Muscle of arm (tissue), 12 donors: ENCODE data around the gene LY6G6C. TPM values are rescaled to one million over a fixed set of nuclear protein-coding genes. Genes with fewer than 3 reads are reported as not detected.

Experiments
- DNase-seq: peaks from one replicate; pipeline ENCODE4 v3.0.0-alpha.2; 2013
- polyA plus RNA-seq, 12 donors: library from polyadenylated mRNA; unstranded; fragments of 120-200 nt; gene quantifications; one replicate each; pipeline ENCODE4 v1.2.1, GENCODE V29; 2013; ENCODE audit not compliant: insufficient read length in 12 of 12

The LY6G6C gene
- polyA plus RNA-seq, 12 donors, result 0.28 to 6.6 (median 0.63) TPM; not detected in 5

- DNase-seq, result no peak
Observed at GRCh38 chr6:31683591-31683990, 38.0 kb downstream of the LY6G6C start.

DNA sequence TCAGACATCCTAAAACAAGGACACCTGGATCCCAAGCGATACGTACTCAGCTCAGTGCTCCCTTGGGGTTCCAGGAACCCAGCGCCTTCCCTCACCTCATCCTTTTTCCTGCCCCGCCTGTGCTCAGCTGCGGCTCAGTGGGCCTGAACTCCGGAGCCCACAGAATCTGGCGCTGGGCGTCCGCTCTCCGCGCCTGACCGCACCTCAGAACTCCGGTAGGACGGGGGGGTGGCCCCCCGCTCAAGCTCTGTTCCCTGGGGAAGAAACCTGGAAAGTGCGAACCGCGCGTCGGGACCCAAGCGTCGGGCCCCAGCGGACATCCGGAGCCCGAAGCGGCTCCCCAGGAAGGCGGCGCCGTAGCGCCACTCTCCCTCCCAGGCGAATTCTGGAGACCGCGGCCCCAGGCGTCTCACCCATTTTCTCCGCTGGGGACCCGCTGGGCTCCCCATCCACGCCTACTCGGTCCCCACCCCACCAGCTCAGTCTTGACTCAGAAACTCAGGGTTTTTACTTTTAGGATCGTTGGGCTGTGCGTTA is 40.3 kb downstream of the LY6G6C start:
- no peak for DNase-seq

DNA sequence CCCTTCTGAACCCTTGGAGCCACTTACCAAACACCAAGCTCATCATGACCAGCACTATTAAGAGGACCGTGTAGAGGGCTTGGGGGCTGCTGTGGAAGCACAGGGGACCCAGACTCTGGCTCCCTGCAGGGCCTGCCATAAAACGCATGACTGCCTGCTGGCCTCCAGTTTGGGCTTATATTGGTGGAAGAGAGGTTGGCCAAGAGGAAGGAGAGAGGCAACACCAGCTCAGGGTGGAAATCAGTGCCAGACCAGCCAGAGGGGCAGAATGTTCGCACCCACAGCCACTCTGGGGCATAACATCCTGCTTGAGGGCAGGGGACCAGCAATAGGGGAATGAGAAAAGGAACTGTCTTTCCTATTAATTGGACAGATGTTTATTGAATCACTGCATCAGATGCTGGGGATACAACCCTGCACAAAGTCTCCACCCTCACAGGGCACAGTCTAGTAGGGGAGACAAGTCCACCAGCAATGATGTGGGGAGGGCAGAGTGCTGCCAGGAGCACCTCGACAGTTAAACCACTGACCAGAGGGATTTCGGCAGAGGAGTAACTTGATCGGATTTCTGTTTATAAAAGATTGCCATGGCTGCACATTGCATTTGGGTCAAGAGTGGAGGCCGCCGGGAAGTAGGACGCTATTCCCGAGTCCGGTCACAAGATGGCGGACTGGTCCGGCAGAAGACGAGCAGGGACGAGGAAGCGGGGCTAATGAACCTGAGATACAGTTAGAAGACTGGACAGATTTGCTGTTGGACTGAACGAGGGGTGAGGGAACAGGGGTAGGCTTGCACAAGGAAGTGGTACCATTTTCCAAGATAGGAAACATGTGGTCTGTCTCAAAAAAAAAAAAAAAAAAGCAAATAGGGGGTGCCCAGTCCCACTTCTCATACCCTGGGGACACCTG is 41.1 kb downstream of the LY6G6C start, which contains the start of gene LY6G5C:
Gene LY6G5C, minus strand, starts transcription at position 842 of the 909 bp plus-strand sequence. Its CDS starts 694 bp downstream, at position 148.
- DNase-seq, result peak; percentile 91

GRCh38 chr6:31677955-31678354 is 43.6 kb downstream of the LY6G6C start:
- no peak for DNase-seq

DNA sequence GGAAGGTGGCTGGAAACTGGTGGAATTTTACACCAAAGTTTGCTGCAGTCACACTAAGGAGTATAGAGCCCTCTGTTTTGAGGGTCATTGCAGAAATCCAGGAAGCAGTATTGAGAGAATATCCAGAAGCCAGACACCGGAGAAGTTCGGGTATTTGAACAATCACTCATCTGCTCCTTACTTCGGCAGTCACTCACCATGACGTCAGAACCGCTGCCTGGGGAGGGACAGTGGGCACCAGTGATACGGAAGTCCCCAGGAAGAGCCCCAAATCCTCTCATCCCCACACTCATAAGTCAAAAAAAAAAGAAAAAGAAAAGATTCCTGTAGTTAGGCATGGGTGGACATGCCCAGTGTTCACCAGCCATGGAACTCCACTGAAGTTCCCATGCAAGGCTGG is 44.6 kb downstream of the LY6G6C start:
- no peak for DNase-seq

DNA sequence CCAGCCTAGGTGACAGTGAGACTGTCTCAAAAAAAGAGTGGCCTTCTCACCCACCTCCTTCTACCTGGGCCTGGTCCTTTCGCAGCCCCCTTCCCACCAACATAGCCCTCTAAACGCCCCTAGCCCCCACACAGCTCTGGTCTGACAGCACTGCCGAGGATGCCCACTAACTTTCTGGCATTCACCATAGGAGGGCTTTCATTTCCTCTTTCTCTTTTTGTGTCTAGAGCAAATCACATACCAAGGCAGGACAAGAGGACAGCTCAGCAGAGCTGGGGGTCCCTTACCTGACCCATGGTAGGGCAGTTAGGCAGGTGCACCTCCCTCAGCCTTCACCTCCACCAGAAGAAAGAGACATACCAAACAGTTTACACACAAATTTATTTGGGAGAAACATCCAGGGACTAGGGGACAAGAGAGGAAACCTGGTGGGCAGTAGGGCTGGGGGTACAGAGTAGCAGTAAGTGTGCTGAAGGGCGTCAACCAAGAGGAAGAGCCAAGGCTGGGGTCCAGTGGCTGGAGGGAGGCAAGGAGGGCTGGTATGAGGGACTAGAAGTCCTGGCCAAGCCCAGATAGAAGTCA is 45.1 kb downstream of the LY6G6C start:
- DNase-seq, result no peak

- no peak for DNase-seq
Observed at GRCh38 chr6:31669676-31670075, 51.9 kb downstream of the LY6G6C start, which contains the start of gene LY6G5B. TSS of gene LY6G5B (plus strand) at chr6:31669976. CDS start at chr6:31670951, 975 bp downstream.

Other genes starting within 250 kb of the LY6G6C start
- gene MICB, start 223.6 kb downstream of the LY6G6C start, polyA plus RNA-seq, result 1 to 10 TPM in 2 of 12 donors, under 1 TPM in 8, not detected in 2; 0.37 to 1.9 (median 0.78) TPM
- gene MCCD1, start 192.8 kb downstream of the LY6G6C start, polyA plus RNA-seq, result not detected
- gene DDX39B, start 179.7 kb downstream of the LY6G6C start, polyA plus RNA-seq, result 100 to 1,000 TPM in 11 of 12 donors, not detected in 1; 312 to 457 (median 352) TPM
- 1 to 10 TPM in 10 of 12 donors, not detected in 2; 3.3 to 6.6 (median 4.1) TPM for gene ATP6V1G2, start 175.1 kb downstream of the LY6G6C start, polyA plus RNA-seq
- gene NFKBIL1, start 174.1 kb downstream of the LY6G6C start, polyA plus RNA-seq, result 10 to 100 TPM in 11 of 12 donors, not detected in 1; 11.4 to 23.7 (median 14.1) TPM
- 1 to 10 TPM in 1 of 12 donors, under 1 TPM in 5, not detected in 6; 0.13 to 2.6 (median 0.33) TPM for gene LTA, start 149.5 kb downstream of the LY6G6C start, polyA plus RNA-seq
- 1 to 10 TPM in 1 of 12 donors, under 1 TPM in 8, not detected in 3; 0.11 to 1.5 (median 0.33) TPM for gene TNF, start 146.2 kb downstream of the LY6G6C start, polyA plus RNA-seq
- 10 to 100 TPM in 1 of 12 donors, 1 to 10 TPM in 7, under 1 TPM in 2, not detected in 2; 0.57 to 23.4 (median 1.3) TPM for gene LTB, start 139.3 kb downstream of the LY6G6C start, polyA plus RNA-seq
- gene LST1, start 135.5 kb downstream of the LY6G6C start, polyA plus RNA-seq, result 10 to 100 TPM in 2 of 12 donors, 1 to 10 TPM in 8, not detected in 2; 3.9 to 24.6 (median 5.9) TPM
- gene NCR3, start 128.7 kb downstream of the LY6G6C start, polyA plus RNA-seq, result under 1 TPM in 6 of 12 donors, not detected in 6; 0.22 to 0.63 (median 0.25) TPM
- 10 to 100 TPM in 11 of 12 donors, not detected in 1; 12.8 to 39.9 (median 18.8) TPM for gene AIF1, start 106.5 kb downstream of the LY6G6C start, polyA plus RNA-seq
- gene PRRC2A, start 101.0 kb downstream of the LY6G6C start, polyA plus RNA-seq, result 100 to 1,000 TPM; 104 to 352 (median 123) TPM
- 100 to 1,000 TPM in 11 of 12 donors, not detected in 1; 153 to 248 (median 195) TPM for gene BAG6, start 69.1 kb downstream of the LY6G6C start, polyA plus RNA-seq
- 1 to 10 TPM in 10 of 12 donors, not detected in 2; 3.4 to 9.7 (median 4.8) TPM for gene APOM, start 65.9 kb downstream of the LY6G6C start, polyA plus RNA-seq
- 10 to 100 TPM in 11 of 12 donors, not detected in 1; 10.9 to 15.8 (median 12.5) TPM for gene C6orf47, start 61.0 kb downstream of the LY6G6C start, polyA plus RNA-seq
- gene GPANK1, start 56.7 kb downstream of the LY6G6C start, polyA plus RNA-seq, result 10 to 100 TPM in 11 of 12 donors, not detected in 1; 12.1 to 25.8 (median 13.5) TPM
- gene CSNK2B, start 55.7 kb downstream of the LY6G6C start, polyA plus RNA-seq, result 100 to 1,000 TPM in 11 of 12 donors, not detected in 1; 121 to 202 (median 144) TPM
- 10 to 100 TPM in 9 of 12 donors, 1 to 10 TPM in 2, not detected in 1; 6.1 to 27.9 (median 14.2) TPM for gene LY6G5B, start 51.8 kb downstream of the LY6G6C start, polyA plus RNA-seq
- 1 to 10 TPM in 10 of 12 donors, not detected in 2; 1.2 to 6.4 (median 3.2) TPM for gene LY6G5C, start 40.7 kb downstream of the LY6G6C start, polyA plus RNA-seq
- gene ABHD16A, start 18.4 kb downstream of the LY6G6C start, polyA plus RNA-seq, result 10 to 100 TPM in 11 of 12 donors, not detected in 1; 35.4 to 54.1 (median 43.1) TPM
- under 1 TPM in 1 of 12 donors, not detected in 11; 0.27 TPM for gene LY6G6F, start 14.9 kb downstream of the LY6G6C start, polyA plus RNA-seq
- gene LY6G6D, start 6.4 kb downstream of the LY6G6C start, polyA plus RNA-seq, result 1 to 10 TPM in 1 of 12 donors, under 1 TPM in 5, not detected in 6; 0.50 to 1.1 (median 0.75) TPM
- 1 to 10 TPM in 2 of 12 donors, under 1 TPM in 8, not detected in 2; 0.49 to 1.7 (median 0.63) TPM for gene MPIG6B, start 1.6 kb upstream of the LY6G6C start, polyA plus RNA-seq
- gene DDAH2, start 7.6 kb upstream of the LY6G6C start, polyA plus RNA-seq, result 100 to 1,000 TPM in 8 of 12 donors, 10 to 100 TPM in 3, not detected in 1; 89.7 to 152 (median 108) TPM
- 100 to 1,000 TPM in 11 of 12 donors, not detected in 1; 100 to 194 (median 129) TPM for gene CLIC1, start 14.8 kb upstream of the LY6G6C start, polyA plus RNA-seq
- gene MSH5, start 18.3 kb upstream of the LY6G6C start, polyA plus RNA-seq, result 10 to 100 TPM in 6 of 12 donors, 1 to 10 TPM in 5, not detected in 1; 7.4 to 32.2 (median 13.8) TPM
- 10 to 100 TPM in 1 of 12 donors, 1 to 10 TPM in 9, not detected in 2; 1.6 to 10.7 (median 2.4) TPM for gene SAPCD1, start 40.9 kb upstream of the LY6G6C start, polyA plus RNA-seq
- gene VWA7, start 55.6 kb upstream of the LY6G6C start, polyA plus RNA-seq, result 1 to 10 TPM in 10 of 12 donors, not detected in 2; 1.1 to 4.1 (median 2.1) TPM
- gene VARS1, start 74.0 kb upstream of the LY6G6C start, polyA plus RNA-seq, result 10 to 100 TPM in 11 of 12 donors, not detected in 1; 38.6 to 60.8 (median 45.0) TPM
- 10 to 100 TPM in 11 of 12 donors, not detected in 1; 47.5 to 67.9 (median 58.6) TPM for gene LSM2, start 85.2 kb upstream of the LY6G6C start, polyA plus RNA-seq
- 1 to 10 TPM in 10 of 12 donors, not detected in 2; 3.6 to 5.5 (median 4.5) TPM for gene HSPA1L, start 93.5 kb upstream of the LY6G6C start, polyA plus RNA-seq
- gene HSPA1A, start 93.8 kb upstream of the LY6G6C start, polyA plus RNA-seq, result 100 to 1,000 TPM in 1 of 12 donors, 10 to 100 TPM in 10, not detected in 1; 47.4 to 110 (median 62.3) TPM
- 1,000 to 10,000 TPM in 1 of 12 donors, 100 to 1,000 TPM in 2, 10 to 100 TPM in 9; 28.3 to 1,034 (median 49.7) TPM for gene HSPA1B, start 106.0 kb upstream of the LY6G6C start, polyA plus RNA-seq
- gene NEU1, start 141.1 kb upstream of the LY6G6C start, polyA plus RNA-seq, result 10 to 100 TPM in 11 of 12 donors, not detected in 1; 14.6 to 32.7 (median 16.0) TPM
- 10 to 100 TPM in 1 of 12 donors, under 1 TPM in 9, not detected in 2; 0.09 to 25.0 (median 0.23) TPM for gene SLC44A4, start 157.3 kb upstream of the LY6G6C start, polyA plus RNA-seq
- gene EHMT2, start 176.0 kb upstream of the LY6G6C start, polyA plus RNA-seq, result 10 to 100 TPM in 11 of 12 donors, not detected in 1; 26.0 to 62.8 (median 31.4) TPM
- 10 to 100 TPM in 5 of 12 donors, 1 to 10 TPM in 6, not detected in 1; 7.5 to 17.3 (median 9.7) TPM for gene ZBTB12, start 180.3 kb upstream of the LY6G6C start, polyA plus RNA-seq
- 10 to 100 TPM in 1 of 12 donors, 1 to 10 TPM in 10, not detected in 1; 4.3 to 21.2 (median 6.9) TPM for gene C2, start 206.0 kb upstream of the LY6G6C start, polyA plus RNA-seq
- 1 to 10 TPM in 9 of 12 donors, under 1 TPM in 1, not detected in 2; 0.97 to 5.8 (median 1.6) TPM for gene CFB, start 224.3 kb upstream of the LY6G6C start, polyA plus RNA-seq
- 10 to 100 TPM in 11 of 12 donors, not detected in 1; 54.1 to 83.6 (median 59.8) TPM for gene NELFE, start 237.2 kb upstream of the LY6G6C start, polyA plus RNA-seq
- gene SKIC2, start 237.4 kb upstream of the LY6G6C start, polyA plus RNA-seq, result 10 to 100 TPM in 11 of 12 donors, not detected in 1; 15.5 to 39.5 (median 28.6) TPM